Neural cell (in vitro differentiated cells): ENCODE measurements around the gene DENND5A. TPM values are rescaled to one million over a fixed set of nuclear protein-coding genes. Genes with fewer than 3 reads are reported as not detected.
"Not testable (repeated sequence)": the region's sequence is repeated elsewhere in the genome, so short reads cannot be mapped to it uniquely, and the experiment has no call there.

Experiments
- H2AFZ ChIP-seq: fragments of 200-600, 300-800 bp; sonication (generic), shearing (Covaris generic); 2 replicates; pipeline ENCODE4 v1.6.0; 2014; ENCODE audit warnings: low read depth, mild to moderate bottlenecking, antibody characterized with exemption, low read length, moderate library complexity
- H3F3A ChIP-seq: fragments of 200-600 bp; shearing (Covaris generic); 2 replicates; pipeline ENCODE4 v1.6.1; 2016; ENCODE audit warnings: mild to moderate bottlenecking, moderate library complexity, mixed read lengths, antibody characterized with exemption, low read length; ENCODE audit not compliant: insufficient read depth, poor library complexity, severe bottlenecking
- H3K27ac ChIP-seq: fragments of 200-600, 300-800 bp; sonication (generic), shearing (Covaris generic); 2 replicates; pipeline ENCODE4 v1.5.1; 2014; ENCODE audit warnings: mild to moderate bottlenecking, low read length, moderate library complexity
- H3K27me3 ChIP-seq: fragments of 300-800, 200-600 bp; sonication (generic), shearing (Covaris generic); 2 replicates; pipeline ENCODE4 v1.6.0; 2014; ENCODE audit warnings: mild to moderate bottlenecking, low read depth, low read length, moderate library complexity; ENCODE audit not compliant: insufficient read depth
- H3K36me3 ChIP-seq: fragments of 300-800, 200-600 bp; sonication (generic), shearing (Covaris generic); 2 replicates; pipeline ENCODE4 v1.5.1; 2014; ENCODE audit warnings: mild to moderate bottlenecking, antibody characterized with exemption, low read length, moderate library complexity; ENCODE audit not compliant: insufficient read depth
- H3K4me2 ChIP-seq: fragments of 300-800, 200-600 bp; sonication (generic), shearing (Covaris generic); 2 replicates; pipeline ENCODE4 v1.6.0; 2014; ENCODE audit warnings: mild to moderate bottlenecking, low read length
- H3K4me3 ChIP-seq: fragments of 300-800, 200-600 bp; sonication (generic), shearing (Covaris generic); 2 replicates; pipeline ENCODE4 v1.5.1; 2014; ENCODE audit warnings: mild to moderate bottlenecking, low read length, moderate library complexity
- H3K79me2 ChIP-seq: fragments of 200-600 bp; shearing (Covaris generic); replicated peaks from 2 replicates; pipeline ENCODE4 v1.6.0; 2014; ENCODE audit warnings: mild to moderate bottlenecking, low read length, moderate library complexity; ENCODE audit not compliant: insufficient read depth
- H3K9ac ChIP-seq: fragments of 300-800, 200-600 bp; sonication (generic), shearing (Covaris generic); 2 replicates; pipeline ENCODE4 v1.6.1; 2016; ENCODE audit warnings: mild to moderate bottlenecking, low read length, mixed read lengths
- H3K9me2 ChIP-seq: fragments of 200-600 bp; shearing (Covaris generic); 2 replicates; pipeline ENCODE4 v1.6.1; 2016; ENCODE audit warnings: mild to moderate bottlenecking, low read length, mixed read lengths; ENCODE audit not compliant: insufficient read depth
- H3K9me3 ChIP-seq: fragments of 200-600, 300-800 bp; sonication (generic), shearing (Covaris generic); 2 replicates; pipeline ENCODE4 v1.6.1; 2016; ENCODE audit warnings: mild to moderate bottlenecking, mixed run types, low read length, moderate library complexity, mixed read lengths
- H4K20me1 ChIP-seq: fragments of 200-600 bp; shearing (Covaris generic); 2 replicates; pipeline ENCODE4 v1.6.1; 2016; ENCODE audit warnings: mild to moderate bottlenecking, mixed run types; ENCODE audit not compliant: insufficient read depth
- EP300 ChIP-seq: fragments of 450-650 bp; conservative IDR thresholded peaks from 2 replicates; pipeline ENCODE4 v1.6.1; 2014; ENCODE audit warnings: antibody characterized with exemption, mild to moderate bottlenecking, moderate library complexity; ENCODE audit not compliant: poor library complexity, severe bottlenecking
- EZH2 ChIP-seq: fragments of 200-600, 300-800 bp; shearing (Covaris generic), sonication (generic); IDR thresholded peaks from 2 replicates; pipeline ENCODE4 v1.6.1; 2014; ENCODE audit warnings: antibody characterized with exemption, low read length, borderline replicate concordance, mild to moderate bottlenecking; ENCODE audit not compliant: insufficient read depth, poor library complexity, severe bottlenecking
- MXI1 ChIP-seq: fragments of 450-650 bp; conservative IDR thresholded peaks from 2 replicates; pipeline ENCODE4 v1.6.1; 2014; ENCODE audit warnings: antibody characterized with exemption, mild to moderate bottlenecking; ENCODE audit not compliant: poor library complexity, severe bottlenecking
- POLR2AphosphoS5 ChIP-seq: IDR thresholded peaks from 2 replicates; pipeline ENCODE4 v1.6.1; 2012
- RAD21 ChIP-seq: fragments of 450-650 bp; conservative IDR thresholded peaks from 2 replicates; pipeline ENCODE4 v1.6.1; 2014; ENCODE audit warnings: antibody characterized with exemption, mild to moderate bottlenecking, moderate library complexity
- SMC3 ChIP-seq: fragments of 450-650 bp; conservative IDR thresholded peaks from 2 replicates; pipeline ENCODE4 v1.6.1; 2014; ENCODE audit warnings: antibody characterized with exemption, mild to moderate bottlenecking, moderate library complexity; ENCODE audit not compliant: poor library complexity
- TAF1 ChIP-seq: IDR thresholded peaks from 2 replicates; pipeline ENCODE4 v1.6.1; 2012; ENCODE audit warnings: low read depth
- polyA plus RNA-seq: library from polyadenylated mRNA; depleted of rRNA; stranded (reverse); fragments of >200 nt; gene quantifications from 2 replicates; pipeline ENCODE4 v1.2.3, GENCODE V29; 2014
- TF ChIP-seq, protein P1 (sequence below): IDR thresholded peaks from 2 replicates; pipeline ENCODE4 v1.6.1; 2012; ENCODE audit warnings: borderline replicate concordance
- TF ChIP-seq, protein P2 (sequence below): fragments of 450-650 bp; IDR thresholded peaks from 2 replicates; pipeline ENCODE4 v1.5.1; 2014; ENCODE audit warnings: antibody characterized with exemption, mild to moderate bottlenecking, moderate library complexity; ENCODE audit not compliant: poor library complexity, severe bottlenecking

Gene DENND5A
- polyA plus RNA-seq, 1 donor from 2014 or later, result 75.6 TPM

DNA sequence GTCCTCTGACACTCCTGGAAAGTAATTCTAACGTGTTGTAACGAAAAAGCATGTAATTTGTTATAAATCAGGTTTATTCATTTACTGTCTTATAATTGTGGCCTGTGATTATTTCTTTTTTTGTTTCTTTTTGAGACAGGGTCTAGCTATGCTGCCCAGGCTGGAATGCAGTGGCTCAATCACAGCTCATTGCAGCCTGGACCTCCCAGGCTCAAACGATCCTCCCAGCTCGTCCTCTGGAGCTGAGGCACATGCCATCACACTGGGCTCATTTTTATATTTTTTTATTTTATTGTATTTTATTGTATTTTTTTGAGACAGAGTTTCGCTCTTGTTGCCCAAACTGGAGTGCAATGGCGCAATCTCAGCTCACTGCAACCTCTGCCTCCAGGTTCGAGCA lies 15.9 kb downstream of the DENND5A start:
- no peak overlapping the region for H3K4me2 ChIP-seq
- H3K79me2 ChIP-seq, result peaks cover 22% of the 10 kb centered on the region
- TF ChIP-seq, protein P1, sequence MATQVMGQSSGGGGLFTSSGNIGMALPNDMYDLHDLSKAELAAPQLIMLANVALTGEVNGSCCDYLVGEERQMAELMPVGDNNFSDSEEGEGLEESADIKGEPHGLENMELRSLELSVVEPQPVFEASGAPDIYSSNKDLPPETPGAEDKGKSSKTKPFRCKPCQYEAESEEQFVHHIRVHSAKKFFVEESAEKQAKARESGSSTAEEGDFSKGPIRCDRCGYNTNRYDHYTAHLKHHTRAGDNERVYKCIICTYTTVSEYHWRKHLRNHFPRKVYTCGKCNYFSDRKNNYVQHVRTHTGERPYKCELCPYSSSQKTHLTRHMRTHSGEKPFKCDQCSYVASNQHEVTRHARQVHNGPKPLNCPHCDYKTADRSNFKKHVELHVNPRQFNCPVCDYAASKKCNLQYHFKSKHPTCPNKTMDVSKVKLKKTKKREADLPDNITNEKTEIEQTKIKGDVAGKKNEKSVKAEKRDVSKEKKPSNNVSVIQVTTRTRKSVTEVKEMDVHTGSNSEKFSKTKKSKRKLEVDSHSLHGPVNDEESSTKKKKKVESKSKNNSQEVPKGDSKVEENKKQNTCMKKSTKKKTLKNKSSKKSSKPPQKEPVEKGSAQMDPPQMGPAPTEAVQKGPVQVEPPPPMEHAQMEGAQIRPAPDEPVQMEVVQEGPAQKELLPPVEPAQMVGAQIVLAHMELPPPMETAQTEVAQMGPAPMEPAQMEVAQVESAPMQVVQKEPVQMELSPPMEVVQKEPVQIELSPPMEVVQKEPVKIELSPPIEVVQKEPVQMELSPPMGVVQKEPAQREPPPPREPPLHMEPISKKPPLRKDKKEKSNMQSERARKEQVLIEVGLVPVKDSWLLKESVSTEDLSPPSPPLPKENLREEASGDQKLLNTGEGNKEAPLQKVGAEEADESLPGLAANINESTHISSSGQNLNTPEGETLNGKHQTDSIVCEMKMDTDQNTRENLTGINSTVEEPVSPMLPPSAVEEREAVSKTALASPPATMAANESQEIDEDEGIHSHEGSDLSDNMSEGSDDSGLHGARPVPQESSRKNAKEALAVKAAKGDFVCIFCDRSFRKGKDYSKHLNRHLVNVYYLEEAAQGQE, result no peak
- TF ChIP-seq MXI1 (no peak), RAD21 (no peak), EP300 (no peak), SMC3 (no peak), POLR2AphosphoS5 (no peak), TAF1 (no peak), EZH2 (no peak)
- TF ChIP-seq, protein P2, sequence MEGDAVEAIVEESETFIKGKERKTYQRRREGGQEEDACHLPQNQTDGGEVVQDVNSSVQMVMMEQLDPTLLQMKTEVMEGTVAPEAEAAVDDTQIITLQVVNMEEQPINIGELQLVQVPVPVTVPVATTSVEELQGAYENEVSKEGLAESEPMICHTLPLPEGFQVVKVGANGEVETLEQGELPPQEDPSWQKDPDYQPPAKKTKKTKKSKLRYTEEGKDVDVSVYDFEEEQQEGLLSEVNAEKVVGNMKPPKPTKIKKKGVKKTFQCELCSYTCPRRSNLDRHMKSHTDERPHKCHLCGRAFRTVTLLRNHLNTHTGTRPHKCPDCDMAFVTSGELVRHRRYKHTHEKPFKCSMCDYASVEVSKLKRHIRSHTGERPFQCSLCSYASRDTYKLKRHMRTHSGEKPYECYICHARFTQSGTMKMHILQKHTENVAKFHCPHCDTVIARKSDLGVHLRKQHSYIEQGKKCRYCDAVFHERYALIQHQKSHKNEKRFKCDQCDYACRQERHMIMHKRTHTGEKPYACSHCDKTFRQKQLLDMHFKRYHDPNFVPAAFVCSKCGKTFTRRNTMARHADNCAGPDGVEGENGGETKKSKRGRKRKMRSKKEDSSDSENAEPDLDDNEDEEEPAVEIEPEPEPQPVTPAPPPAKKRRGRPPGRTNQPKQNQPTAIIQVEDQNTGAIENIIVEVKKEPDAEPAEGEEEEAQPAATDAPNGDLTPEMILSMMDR, result no peak
- H3K27me3 ChIP-seq, result no peaks in the 10 kb centered on the region
- H3K4me3 ChIP-seq, result no peak overlapping the region
- no peak overlapping the region for H3K27ac ChIP-seq
- H3K9ac ChIP-seq, result no peak overlapping the region
- no peaks in the 10 kb centered on the region for H3F3A ChIP-seq
- no peaks in the 10 kb centered on the region for H3K36me3 ChIP-seq
- no peaks in the 10 kb centered on the region for H3K9me2 ChIP-seq
- no peaks in the 10 kb centered on the region for H4K20me1 ChIP-seq
- H2AFZ ChIP-seq, result no peak overlapping the region
- no peaks in the 10 kb centered on the region for H3K9me3 ChIP-seq

DNA sequence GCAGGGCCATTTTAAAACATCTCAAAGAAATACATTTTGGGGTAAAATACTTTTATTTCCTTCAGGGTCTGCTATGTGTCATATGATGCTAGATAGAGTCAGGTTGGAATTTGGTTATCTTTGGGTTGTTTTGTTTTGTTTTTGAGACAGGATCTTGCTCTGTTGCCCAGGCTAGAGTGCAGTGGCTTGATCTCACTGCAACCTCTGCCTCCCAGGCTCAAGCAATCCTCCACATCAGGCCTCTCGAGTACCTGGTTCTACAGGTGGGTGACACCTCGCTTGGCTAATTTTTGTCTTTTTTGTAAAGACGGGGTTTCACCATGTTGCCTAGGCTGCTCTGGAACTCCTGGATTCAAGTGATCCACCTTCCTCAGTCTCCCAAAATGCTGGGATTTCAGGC lies 17.3 kb downstream of the DENND5A start:
- Histone ChIP-seq H3K9me2 (no peaks in the 10 kb centered on the region), H4K20me1 (no peaks in the 10 kb centered on the region), H3K9ac (no peak overlapping the region), H3K4me3 (no peak overlapping the region), H3K27me3 (no peaks in the 10 kb centered on the region), H3K9me3 (no peaks in the 10 kb centered on the region), H3K79me2 (peaks cover 22% of the 10 kb centered on the region), H3K36me3 (no peaks in the 10 kb centered on the region), H3F3A (no peaks in the 10 kb centered on the region), H3K4me2 (no peak overlapping the region), H2AFZ (no peak overlapping the region), H3K27ac (no peak overlapping the region)
- no peak for TF ChIP-seq EP300
- TF ChIP-seq MXI1, result no peak
- no peak for TF ChIP-seq TAF1
- TF ChIP-seq EZH2, result no peak
- TF ChIP-seq SMC3, result no peak

DNA sequence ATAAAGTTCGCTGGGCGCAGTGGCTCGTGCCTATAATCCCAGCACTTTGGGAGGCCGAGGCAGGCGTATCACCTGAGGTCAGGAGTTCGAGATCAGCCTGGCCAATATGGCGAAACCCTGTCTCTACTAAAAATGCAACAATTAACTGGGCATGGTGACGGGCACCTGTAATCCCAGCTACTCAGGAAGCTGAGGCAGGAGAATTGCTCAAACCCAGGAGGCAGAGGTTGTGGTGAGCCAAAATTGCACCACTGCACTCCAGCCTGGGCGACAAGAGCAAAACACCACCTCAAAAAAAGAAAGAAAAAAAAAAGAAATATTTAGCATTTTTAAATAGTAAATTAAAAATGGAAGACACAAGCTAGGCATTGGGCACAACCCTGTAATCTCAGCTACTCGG lies 28.9 kb downstream of the DENND5A start:
- H3K9me3 ChIP-seq, H4K20me1 ChIP-seq, H3K27me3 ChIP-seq, H3K4me2 ChIP-seq, H3K9me2 ChIP-seq, H3K4me3 ChIP-seq, H2AFZ ChIP-seq, H3F3A ChIP-seq, H3K9ac ChIP-seq, H3K36me3 ChIP-seq, H3K27ac ChIP-seq: not testable (repeated sequence)
- peaks cover 52% of the 10 kb centered on the region for H3K79me2 ChIP-seq
